HG03064 (cell line): ENCODE measurements around the gene ANKDD1A.

Source experiments
- ATAC-seq: cut with Tn5 transposase; IDR thresholded peaks from one replicate; pipeline ENCODE4 v1.9.1; 2021; ENCODE audit warnings: low read depth; ENCODE audit not compliant: unreplicated experiment

Gene ANKDD1A

DNA sequence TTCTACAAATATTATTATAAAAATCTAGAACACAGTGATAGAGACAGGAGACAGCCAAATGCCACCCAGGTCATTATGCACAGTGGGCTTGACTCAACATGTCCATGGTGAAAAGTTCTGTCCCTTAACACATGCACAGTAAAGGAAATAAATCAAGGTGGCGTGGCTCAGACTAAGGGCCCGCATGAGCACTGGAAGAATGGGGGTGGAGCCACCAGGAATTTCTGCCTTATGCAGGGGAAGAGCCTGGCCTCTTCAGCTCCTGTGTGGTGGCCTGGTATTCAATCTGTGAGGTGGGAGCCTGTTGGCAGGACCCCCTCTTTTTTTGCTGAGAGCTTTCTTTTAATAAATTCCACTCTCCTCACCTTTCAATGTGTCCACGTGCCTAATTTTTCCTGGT lies 95.2 kb downstream of the ANKDD1A start:
- ATAC-seq, result no peak
